ENCODE data around the gene GSN.
"Not testable (repeated sequence)": the region's sequence is repeated elsewhere in the genome, so short reads cannot be mapped to it uniquely, and the experiment has no call there.

The GSN gene

DNA sequence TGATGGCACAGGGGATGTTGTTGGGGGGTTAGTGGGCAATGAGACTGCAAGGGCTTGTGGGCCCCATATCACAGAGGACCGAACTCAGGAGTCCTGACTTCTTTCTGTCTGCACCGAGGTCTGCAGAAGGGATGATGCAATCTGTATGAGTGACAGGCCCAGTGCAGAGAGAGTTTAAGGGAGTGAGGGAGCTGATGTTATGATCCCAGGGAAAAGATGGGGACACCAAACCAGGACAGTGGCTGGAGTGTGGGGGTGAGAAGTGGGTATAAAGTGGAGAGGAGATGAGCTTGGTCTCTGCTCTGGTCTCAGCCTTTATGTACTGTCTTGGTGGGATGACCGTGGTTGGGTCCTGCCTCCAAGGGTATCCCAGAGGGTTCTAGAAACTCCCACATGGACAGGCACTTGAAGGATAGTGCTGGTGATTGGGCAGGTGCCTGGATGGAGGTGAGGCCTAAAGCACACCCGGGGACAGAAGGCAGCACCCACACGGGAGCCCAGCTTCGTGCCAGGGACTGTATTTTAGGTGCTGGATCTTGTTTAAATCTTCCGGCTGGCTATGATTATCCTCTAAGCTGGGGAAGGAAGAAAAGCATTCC, 21.9 kb downstream of the GSN start:
- DNase-seq: no peak

DNA sequence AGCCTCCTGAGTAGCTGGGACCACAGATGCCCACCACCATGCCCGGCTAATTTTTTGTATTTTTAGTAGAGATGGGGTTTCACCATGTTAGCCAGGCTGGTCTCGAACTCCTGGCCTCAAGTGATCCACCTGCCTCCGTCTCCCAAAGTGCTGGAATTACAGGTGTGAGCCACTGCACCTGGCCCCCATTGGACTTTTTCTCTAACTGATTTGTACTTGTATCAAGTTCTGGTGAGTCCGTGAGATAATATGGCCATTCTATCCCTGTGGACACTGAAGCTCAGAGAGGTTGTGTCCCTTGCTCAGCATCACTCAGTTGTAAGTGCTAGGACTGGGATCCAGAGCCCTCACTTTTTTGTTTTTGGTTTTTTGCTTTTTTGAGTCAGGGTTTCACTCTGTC, 23.6 kb downstream of the GSN start:
- DNase-seq: not testable (repeated sequence)

DNA sequence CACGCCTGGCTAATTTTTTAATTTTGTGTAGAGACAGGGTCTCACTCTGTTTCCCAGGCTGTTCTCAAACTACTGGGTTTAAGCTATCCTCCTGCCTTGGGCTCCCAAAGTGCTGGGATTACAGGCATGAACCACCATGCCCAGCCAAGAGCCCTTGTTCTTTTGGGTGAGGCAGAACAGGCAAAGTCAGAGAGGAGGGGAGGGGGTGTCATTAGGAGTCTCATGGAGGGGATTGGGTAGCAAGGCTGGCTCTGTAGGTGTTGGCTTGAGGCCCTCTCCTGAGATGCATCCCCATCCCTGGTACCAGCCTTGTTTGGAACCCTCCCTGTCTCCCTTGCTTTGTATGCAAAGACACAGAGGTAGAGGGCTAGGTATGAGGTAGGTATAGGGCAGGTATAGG, 24.1 kb downstream of the GSN start:
- DNase-seq: no peak

DNA sequence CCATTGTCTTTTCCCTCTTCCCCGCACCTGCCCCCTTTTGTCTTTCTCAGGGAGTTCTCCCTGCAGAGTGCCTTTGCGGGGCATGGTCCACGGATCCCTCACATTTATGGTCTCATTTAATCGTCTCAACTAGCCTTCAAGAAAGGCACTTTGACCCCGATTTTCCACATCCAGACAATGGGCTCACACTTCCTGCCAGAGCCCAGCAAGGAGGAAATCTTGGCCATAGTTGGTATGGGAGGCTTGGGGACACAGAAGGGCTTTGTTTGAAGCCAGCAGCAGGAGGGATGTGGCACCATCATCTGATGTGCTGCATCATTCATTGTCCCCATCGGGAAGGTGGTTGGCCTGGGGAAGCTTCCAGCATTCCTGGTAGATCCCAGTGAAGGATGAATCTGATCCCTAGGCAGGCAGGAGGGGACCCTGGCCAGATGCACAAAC, 24.9 kb downstream of the GSN start:
- DNase-seq: no peak

DNA sequence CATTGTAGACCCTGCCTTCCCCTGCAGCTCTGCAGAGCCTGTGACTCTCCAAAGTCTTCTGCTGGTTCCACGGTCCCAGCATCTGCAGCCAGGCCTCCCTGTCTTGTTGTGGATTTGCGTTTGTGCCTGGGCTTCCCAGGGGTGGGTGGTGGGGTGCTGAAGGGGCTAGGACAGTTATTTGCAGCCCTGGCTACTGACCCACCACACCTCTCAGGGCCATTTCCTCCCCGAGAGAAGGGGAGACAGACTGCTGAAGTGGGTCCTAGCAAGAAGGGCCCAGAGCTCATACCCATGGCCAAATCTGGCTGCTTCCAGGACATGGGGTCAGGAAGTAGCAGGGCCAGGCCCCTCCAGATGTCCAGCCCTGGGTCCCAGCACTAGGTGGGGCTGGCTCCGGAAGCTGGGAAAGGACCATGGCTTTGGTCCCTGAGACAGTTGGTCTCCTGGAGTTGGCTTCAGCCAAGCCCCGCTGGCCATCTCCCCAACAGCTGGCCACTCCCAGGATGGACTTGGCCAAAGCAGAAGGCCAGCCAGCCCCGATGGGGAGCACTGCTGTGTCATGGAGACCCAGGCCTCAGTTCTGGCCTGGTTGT, 26.3 kb downstream of the GSN start:
- DNase-seq: no peak

DNA sequence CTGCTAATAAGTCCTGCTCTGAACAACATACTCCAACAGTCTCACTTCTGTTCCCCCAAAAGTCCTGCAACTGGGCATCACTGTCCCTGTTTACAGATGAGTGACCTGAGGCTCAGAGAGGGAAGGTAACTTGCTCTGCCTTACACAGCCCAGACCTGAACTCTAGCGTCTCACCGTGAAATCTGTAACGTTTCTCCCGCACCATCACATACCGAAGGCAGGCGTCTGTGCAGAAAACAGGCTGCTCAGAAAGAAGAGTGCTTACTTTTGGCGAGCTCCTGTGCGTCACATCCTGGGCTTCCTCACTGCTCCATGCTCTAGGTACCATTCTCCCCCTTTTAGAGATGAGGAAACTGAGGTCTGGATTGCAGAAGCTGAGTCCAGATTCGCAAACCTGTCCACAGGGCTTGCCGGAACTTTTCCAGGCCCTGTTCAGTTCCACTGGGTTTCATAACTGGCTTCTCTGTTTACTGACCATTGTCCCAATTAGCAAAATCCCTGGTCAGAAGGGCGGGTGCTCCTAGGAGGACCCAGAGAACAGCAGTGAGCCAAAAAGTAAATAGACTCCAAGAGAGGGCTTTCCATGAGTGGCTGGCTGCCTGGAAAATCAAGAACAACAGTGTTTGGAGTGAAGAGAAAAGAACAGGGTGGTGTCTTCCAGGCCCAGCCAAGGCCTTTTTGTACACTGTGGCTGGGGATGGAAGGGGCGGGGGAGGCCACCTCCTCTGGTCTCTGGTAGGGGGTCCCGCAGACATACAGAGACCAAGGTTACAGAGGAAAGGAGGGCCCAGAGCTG, 27.1 kb downstream of the GSN start:
- no peak for DNase-seq

DNA sequence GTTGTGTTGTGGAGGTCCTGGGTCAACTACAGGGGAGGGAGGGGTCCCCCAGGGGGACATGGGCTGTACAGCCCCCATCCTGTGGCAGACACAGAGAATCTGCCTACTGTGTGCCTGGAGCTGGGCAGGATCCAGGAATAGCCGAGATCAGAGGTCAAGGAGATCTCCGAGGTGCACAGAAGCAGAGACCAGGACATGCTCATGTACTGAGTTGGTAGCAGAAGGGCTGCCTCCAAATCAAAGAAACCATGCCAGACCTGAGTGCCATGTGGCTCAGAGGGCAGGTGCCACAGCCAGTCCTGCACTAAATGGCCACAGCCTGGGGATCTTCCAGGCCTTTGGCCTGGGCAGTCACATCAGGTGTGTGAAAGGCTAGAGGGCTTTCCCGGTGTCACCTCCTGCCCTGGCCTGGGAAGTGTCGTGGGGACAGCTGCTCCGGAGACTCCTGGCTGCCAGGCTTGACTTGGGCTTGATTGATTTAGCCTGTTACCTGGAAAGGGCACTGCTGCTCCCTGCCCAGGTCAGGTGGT, 27.8 kb downstream of the GSN start:
- DNase-seq: no peak

DNA sequence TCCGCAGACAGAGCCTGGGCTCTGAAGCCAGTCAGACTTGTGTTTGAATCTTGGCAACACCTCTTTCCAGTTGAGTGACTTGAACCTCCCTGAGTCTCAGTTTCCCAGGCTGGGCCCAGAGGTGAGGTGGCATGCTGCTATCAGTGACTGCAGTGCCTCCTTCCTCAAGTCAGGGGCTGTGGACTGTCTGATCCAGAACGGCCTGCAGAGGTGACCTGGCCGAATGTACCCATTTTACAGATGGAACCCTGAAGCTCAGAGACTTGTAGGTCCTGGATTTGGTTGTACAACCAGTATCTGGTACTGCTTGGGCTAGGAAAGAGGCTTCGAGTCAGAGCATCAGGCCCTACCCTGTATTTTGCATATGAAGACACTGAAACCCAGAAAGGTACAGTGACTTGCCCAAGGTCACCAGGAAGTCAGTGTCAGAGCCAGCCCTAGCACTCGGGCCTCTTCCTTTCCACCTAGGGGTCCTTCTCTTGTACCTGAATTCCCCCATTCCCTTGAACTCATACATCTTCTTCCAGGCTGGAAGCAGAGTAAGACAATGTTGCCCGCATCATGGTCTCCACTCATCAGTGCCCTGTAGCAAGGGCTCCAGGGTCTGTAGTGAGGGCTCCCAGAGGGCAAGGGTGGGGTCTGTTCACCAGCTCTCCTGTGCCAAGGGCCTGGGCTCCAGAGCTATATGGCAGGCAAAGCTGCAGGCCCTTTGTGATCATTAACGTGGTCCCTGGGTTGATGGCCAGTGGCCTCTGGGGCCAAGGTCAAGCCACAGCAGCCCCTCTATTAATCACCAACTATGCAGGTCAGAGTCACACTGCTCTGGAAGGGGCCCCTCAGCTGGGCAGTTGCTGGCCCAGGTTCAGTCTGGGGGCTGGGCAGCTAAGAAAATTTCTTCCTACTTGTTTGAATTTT, 28.5 kb downstream of the GSN start:
- no peak for DNase-seq

DNA sequence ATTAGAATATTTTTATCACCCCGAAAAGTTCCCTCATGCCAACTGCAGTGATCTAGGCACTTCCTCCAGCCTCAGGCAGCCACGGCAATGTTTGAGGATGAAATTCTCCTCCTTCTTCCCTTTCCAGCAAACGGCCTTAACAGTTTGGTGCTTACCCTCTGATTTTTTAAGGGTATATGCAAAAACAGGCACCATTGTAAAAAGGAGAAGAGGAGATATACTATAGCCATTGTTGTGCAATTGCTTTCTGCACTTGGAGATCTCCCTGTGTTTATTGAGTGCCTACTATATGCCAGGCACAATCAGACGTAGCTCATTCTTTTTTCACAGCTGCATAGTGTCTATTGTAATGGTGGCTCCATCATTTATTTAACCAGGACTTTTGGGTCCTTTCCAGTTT, 29.4 kb downstream of the GSN start:
- DNase-seq: no peak

DNA sequence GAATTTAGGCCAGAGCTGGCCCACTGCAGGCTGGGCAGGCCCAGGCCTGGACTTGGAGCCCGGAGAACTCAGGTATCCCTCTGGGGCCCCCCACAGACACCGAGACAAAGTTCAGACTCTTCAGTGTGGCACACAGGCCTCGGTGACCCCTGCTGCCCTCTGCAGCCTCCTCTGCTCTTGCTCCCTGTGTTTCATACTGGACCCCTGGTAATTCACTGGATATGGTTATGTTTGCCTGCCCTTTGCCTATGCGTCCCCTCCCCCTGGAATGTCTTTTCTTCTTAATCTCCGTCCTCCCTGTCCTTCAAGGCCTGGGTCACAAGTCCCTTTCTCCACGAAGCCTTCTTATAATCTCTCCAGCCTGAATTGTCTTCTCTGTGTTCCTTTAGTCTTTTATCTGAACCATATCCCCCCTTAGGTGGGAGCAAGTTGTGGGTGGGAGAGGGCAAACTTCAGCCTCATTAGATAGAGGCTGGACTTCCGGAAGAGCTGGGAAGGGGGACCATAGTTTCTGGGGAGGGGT, 30.1 kb downstream of the GSN start:
- no peak for DNase-seq

DNA sequence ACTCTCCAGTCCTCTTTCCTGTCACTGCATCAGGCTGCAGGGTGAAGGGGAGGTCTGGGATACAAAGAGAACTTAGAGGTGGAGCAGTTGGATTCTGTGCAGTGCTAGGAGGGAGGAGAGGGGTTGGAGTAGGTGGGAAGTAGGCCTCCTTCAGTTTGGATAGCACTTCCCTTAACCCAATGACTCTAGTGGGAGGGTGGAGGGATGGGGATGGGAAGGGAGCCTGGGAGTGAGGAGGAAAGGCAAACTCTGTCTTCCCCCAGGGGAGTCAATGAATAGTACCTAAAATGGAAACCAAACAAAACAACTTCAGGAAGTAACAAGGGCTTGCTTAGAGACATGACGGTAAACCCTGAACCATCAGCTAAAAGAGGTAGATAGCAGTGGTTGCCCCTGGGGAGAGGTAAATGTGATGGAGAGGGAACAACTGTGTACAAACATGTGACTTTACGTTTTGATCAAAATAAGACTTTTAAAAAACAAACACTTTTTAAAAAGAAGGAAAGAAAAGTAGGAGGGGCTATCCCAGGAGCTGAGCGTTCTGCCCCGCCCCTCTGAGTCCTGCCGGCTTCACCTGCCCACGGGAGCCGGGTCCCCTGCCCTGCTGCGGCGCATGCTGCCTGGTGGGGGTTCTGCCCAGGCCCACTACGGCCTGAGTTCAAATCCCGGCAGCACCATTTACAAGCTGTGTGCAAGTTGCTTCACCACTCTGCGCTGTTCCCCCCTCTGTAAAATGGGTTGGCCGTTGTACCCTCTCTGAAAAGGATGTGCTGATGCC, 30.9 kb downstream of the GSN start:
- DNase-seq: no peak

DNA sequence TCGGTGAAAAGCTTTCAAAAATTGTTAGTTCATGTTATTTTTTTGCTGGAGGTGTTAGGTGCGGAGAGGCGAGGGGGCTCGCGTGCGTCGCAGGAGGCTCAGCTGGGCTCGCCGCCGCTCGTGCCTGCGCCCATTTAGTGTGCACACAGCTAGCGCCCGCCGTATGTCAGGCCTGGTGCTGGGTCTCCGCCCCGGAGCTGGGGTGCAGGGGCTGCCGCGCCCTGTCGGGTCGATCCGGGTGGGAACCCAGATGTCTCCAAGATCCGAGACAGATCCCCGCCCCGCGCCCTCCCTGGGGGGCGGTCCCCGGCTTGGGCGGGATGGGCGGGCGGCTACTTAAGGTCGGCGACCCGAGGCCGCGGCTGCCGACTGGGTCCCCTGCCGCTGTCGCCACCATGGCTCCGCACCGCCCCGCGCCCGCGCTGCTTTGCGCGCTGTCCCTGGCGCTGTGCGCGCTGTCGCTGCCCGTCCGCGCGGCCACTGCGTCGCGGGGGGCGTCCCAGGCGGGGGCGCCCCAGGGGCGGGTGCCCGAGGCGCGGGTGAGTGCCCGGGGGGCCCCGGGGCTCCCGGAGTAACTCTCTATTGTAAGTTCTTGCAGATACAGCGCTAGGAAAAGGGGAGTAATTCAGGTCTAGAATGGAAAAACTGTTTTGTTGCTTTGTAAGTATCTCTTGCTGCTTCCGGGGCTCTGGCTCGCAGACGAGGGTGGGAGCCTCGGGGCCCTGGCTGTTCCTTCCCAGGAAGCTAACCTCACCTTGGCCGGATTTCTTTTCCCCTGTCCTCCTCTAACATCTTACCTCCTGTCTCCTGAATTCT, 31.7 kb downstream of the GSN start:
- DNase-seq: no peak

DNA sequence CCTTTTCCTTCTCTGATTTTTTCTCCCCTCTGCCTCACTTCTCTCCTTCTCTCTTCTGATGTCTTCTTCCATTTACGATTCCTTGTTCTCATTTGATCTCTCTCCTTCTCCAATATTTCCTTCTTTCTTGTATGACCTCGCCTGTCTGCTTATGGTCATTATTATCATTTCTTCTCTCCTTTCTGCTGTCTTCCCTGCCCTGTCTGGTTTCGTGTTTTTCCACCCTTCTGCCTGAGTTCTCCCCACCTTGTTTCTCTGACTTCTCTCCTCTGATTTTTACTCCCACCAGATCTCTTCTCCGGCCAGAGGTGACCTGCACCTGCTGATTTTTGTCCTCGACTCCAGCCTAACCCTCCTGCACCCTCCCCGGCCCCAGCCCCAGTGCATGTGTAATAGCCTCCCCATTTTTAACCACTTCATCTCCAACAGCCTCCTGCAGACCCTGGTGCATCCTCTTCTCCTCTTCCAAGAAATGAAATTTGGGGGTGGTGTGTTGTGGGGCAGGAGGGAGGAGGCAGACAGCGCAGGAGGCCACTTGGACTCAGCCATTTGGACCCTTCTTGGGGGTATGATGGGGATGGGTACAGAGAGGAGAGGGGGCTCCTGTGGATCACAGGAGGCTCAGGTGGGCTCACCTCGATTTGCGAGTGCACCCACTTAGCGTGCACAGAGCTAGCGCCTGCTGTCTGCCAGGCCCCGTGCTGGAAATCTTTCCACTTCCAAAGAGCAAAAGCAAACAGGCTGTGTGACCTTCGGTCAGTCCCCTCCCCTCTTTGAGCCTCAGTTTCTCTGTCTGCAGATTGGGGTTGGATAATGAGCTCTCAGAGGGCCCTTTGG, 32.5 kb downstream of the GSN start:
- no peak for DNase-seq

DNA sequence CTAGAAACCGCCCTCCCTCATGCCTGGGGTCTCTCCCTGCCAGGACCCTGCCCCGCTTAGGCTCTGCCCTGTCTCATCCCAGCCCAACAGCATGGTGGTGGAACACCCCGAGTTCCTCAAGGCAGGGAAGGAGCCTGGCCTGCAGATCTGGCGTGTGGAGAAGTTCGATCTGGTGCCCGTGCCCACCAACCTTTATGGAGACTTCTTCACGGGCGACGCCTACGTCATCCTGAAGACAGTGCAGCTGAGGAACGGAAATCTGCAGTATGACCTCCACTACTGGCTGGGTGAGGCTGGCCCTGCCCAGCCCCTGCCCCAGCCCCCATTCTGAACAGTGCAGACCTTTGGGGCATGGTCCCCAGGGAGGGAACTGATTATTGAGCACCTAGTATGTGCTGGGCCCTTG, 33.9 kb downstream of the GSN start:
- DNase-seq: no peak

DNA sequence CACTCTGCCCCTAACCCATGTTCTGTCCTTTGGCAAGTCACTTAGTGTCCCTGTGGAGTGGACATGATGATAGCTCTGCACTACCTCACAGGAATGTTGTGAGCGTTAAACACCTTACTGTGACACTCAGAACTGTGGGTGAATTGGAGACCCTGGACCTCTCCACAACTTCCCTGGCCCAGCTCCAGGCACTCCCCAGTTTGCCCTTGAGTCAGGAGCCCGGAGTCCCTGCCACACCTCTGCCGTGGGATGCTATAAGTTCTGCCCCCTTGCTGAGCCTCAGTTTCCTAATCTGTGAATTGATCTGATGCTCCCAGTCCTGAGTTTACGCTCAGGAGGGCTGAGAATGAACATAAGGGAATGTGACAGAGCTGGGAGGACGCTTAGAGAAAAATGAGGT, 34.4 kb downstream of the GSN start:
- no peak for DNase-seq

DNA sequence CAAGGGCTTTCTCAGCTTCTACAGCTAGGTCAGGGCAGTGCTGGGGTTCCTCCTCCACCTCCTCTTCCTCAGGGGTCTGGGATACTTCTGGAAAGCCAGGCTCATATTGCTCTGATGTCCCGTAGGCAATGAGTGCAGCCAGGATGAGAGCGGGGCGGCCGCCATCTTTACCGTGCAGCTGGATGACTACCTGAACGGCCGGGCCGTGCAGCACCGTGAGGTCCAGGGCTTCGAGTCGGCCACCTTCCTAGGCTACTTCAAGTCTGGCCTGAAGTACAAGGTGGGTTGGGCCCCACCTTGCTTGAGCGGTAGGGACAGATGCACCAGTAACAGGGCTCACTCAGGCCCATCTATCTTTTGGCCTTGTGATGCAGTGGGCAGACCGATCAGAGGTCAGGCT, 34.8 kb downstream of the GSN start:
- DNase-seq: no peak

DNA sequence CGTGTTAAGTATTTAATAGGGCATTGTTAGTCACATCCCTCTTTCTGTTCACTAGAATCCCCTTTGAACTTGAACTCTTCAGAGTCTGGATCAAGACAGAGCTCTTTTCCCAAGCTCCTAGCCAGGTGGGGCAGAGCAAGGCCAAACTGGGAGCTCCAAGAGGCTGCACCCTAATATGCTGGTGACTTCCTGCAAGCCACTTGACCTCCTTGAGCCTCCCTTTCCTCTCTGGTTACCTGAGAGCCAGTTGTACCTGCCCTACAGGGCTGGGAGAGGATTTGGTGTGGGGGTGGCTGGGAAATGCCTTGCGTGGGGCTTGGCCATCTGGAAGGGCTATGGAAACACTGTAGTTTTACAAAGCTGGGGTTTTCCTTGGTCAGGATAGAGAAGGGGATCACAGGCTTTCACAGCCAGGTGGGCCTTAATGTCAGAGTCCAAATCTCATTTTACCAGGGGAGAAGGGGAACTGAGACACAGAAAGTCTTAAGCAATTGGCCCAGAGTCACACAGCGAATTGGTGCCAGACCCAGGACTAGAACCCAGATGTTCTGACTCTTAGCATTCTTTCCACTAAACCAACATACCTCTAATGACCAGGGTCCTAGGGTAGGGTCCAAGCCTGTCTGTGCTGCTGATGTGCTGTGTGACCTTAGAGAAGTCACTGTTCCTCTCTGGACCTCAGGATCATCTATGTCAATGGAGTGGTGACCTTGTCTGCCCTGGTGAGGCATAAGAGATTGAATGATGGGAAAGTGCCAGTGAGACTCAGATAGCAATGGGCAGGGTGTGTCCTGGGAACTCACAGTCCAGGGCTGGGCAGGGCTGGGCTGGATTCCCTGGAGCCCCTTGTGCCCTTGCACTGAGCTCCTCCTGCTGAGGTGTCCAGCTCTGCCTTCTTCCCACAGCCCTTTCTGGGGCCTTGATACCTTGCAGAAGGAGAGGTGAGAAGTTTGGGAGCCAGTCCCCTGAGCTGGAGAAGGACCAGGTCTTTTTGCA, 35.8 kb downstream of the GSN start:
- DNase-seq: no peak

DNA sequence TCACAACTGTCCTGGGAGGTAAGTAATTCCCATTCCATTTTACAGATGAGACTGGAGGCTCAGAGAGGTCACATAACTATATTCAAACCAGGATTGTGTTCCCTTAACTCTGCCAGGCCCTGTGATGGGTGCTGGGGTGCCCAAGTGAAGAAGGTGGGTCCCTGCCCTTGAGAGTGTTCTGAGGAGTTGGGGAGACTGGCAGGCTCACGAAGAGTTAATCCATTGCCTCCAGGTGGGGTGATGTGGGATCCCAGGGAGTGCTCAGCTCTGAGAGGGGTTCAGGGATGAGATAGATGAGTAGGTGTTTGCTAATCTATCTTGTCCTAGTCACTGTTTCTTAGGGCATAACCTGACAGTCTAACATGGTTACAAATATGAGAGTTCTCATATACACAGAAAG, 36.7 kb downstream of the GSN start:
- no peak for DNase-seq

Measured in GOT3 (cell line).